A549 (cell line): Measurements from ENCODE around the gene TMEM107.
A peak's percentile ranks its signal among the peaks of the same experiment; 100 is the strongest.

Source experiments
- CBX2 ChIP-seq: fragments of 200-600 bp; sonication (generic); IDR thresholded peaks from 2 replicates; pipeline ENCODE4 v1.6.1; 2016; ENCODE audit warnings: low read depth, mild to moderate bottlenecking, borderline replicate concordance
- CTCF ChIP-seq: fragments of >200 bp; sonication (Bioruptor Twin); formaldehyde crosslinking; IDR thresholded peaks from 3 replicates; pipeline ENCODE4 v1.5.1; 2016
- HMGXB4 ChIP-seq: fragments of 250-450 bp; sonication (Bioruptor Pico); IDR thresholded peaks from 2 replicates; pipeline ENCODE4 v1.5.0; 2021; ENCODE audit warnings: mild to moderate bottlenecking, moderate library complexity, borderline replicate concordance
- HOXA7 ChIP-seq: fragments of 250-450 bp; sonication (Bioruptor Pico); IDR thresholded peaks from 2 replicates; pipeline ENCODE4 v1.5.0; 2020; ENCODE audit warnings: mild to moderate bottlenecking, moderate library complexity
- KDM1A ChIP-seq: fragments of 200-600 bp; sonication (generic); IDR thresholded peaks from 2 replicates; pipeline ENCODE4 v1.6.1; 2016; ENCODE audit warnings: low read depth, mild to moderate bottlenecking
- MAX ChIP-seq: IDR thresholded peaks from 2 replicates; pipeline ENCODE4 v1.6.1; 2012
- RCOR1 ChIP-seq: fragments of 150-350 bp; IDR thresholded peaks from 2 replicates; pipeline ENCODE4 v1.6.1; 2014; ENCODE audit warnings: antibody characterized with exemption, low read length, low read depth
- RFX5 ChIP-seq: fragments of 450-650 bp; IDR thresholded peaks from 2 replicates; pipeline ENCODE4 v1.7.1; 2014; ENCODE audit warnings: antibody characterized with exemption, mild to moderate bottlenecking, moderate library complexity
- ZFP36 ChIP-seq: fragments of 450-650 bp; IDR thresholded peaks from 2 replicates; pipeline ENCODE4 v1.6.1; 2014; ENCODE audit warnings: borderline replicate concordance; ENCODE audit not compliant: partially characterized antibody

GRCh38 chr17:8153957-8154607 is 22.1 kb downstream of the TMEM107 start:
- TF ChIP-seq CTCF = no peak
- no peak for TF ChIP-seq KDM1A
- TF ChIP-seq CBX2 = no peak
- no peak for TF ChIP-seq RFX5
- peak; percentile 78; the same call in 1 of the 2 replicates for TF ChIP-seq MAX
- no peak for TF ChIP-seq HMGXB4 (CRISPR knock-in tag)
- TF ChIP-seq HOXA7 (CRISPR knock-in tag) = peak; percentile 94
- no peak for TF ChIP-seq ZFP36
- TF ChIP-seq RCOR1 = no peak
